Suppressor macrophage (primary cell): ENCODE measurements around the gene PDILT.
A peak's percentile ranks its signal among the peaks of the same experiment; 100 is the strongest.
"Not testable (repeated sequence)": the region's sequence is repeated elsewhere in the genome, so short reads cannot be mapped to it uniquely, and the experiment has no call there.

Experiments used
- DNase-seq, 4 experiments: peaks; one replicate each; pipeline ENCODE4 v3.0.0-alpha.2; 2020 to 2022
- total RNA-seq, 17 experiments: gene quantifications; one replicate each; lab custom pipeline; 2026; ENCODE audit warnings: mixed read lengths in 6 of 17, inconsistent platforms in 3 of 17; lab: John Stamatoyannopoulos, UW

PDILT gene
- total RNA-seq = 0 to 2.2 (median 0) reads per million in 17 experiments

- DNase-seq = no peak
Measured at GRCh38 chr16:20404637-20405036, at the start of gene PDILT. Gene PDILT, minus strand, starts transcription at chr16:20404737. Its CDS starts 5,437 bp downstream, at chr16:20399300.

GRCh38 chr16:20453633-20454032 lies 49.1 kb upstream of the PDILT start:
- not testable (repeated sequence) for DNase-seq

GRCh38 chr16:20451364-20451763 lies 46.8 kb upstream of the PDILT start, which contains the start of gene ACSM2A:
Gene ACSM2A, plus strand, starts transcription at chr16:20451521. Its CDS starts 8,594 bp downstream, at chr16:20460115.
- not testable (repeated sequence) for DNase-seq

DNA sequence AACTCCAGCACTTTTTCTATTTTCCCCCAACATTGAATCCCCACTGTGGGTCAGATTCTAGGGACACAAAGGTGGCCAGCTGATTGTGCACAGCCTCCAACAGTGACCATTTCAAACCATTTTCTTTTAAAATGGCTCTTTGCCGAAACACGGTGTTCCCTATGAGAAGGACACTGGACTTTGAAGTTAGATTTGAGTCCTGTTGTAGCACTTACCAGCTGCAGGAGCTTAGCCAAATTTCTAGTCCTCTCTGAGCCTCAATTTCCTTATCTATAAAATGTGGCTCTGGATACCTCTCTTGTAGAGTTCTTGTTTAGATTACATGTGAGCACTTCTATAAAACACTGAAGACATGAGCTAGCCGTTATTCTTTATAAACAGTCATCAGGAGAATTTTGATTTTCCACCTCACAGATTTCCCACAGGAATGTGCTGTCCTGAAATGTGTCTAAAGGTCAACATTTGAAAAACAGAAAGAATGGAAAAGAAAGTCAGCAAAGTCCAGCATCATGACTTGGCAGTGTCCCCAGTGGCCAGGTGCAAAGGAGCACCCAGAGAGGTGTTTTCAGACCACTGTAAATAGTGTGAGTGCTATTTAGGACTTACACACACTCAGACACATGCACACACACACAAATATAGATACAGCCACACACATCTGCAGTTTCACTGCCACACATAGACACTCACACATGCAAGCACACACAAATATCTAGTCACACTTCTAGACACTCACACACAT lies 42.3 kb upstream of the PDILT start:
- not testable (repeated sequence) for DNase-seq

DNA sequence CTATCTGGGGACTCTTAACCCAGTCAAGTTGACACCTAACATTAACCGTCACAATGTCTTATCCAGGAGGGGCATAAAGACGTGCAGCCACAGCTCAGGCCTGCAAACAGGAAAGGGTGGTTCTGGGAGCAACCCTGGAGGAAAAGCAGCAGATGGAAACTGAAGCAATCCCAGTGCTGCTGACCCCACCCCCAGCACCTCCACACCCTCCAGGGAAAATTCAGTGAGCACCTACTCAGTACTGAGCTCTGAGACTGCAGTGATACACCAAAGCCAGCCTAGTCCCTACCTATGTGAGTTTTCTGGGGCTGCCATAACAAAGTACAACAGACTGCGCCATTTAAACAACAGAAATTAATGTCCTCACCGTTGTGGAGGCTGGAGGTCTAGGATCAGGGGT lies 37.3 kb upstream of the PDILT start:
- not testable (repeated sequence) for DNase-seq

DNA sequence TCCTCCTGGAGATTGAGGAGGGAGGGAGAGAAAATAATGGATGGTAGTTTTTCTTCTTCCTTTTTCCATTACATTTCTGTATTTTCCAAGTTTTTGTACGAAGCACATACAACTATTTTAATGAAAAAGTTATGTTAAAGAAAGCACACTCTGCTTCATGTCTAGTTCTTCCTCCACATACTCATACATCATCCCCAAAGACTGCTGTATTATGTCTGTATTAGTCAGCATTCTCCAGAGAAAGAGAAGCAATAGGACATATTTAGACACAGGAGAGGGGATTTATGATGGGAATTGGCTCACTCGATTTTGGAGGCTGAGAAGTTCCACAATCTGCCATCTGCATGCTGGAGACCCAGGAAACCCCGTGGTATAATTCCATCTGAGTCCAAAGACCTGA lies 36.7 kb upstream of the PDILT start:
- no peak for DNase-seq

DNA sequence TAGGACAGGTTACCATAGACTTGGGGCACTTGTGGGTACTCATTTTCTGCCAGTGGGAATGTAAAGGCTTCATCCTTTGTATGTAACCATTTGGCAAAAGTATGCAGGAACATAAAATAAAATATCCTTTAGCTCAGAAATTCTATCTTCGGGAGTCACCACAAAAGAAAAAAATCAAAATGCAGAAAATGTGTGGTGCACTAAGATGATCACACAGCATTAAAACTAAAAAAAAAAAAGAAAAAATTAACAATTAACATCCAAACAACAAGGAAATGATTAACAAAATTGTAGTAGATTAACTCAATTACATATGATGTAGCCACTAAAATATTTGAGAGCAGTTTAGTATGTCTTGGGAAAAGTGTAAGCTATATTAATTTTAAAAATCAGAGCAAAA lies 36.2 kb upstream of the PDILT start:
- DNase-seq = not testable (repeated sequence)

DNA sequence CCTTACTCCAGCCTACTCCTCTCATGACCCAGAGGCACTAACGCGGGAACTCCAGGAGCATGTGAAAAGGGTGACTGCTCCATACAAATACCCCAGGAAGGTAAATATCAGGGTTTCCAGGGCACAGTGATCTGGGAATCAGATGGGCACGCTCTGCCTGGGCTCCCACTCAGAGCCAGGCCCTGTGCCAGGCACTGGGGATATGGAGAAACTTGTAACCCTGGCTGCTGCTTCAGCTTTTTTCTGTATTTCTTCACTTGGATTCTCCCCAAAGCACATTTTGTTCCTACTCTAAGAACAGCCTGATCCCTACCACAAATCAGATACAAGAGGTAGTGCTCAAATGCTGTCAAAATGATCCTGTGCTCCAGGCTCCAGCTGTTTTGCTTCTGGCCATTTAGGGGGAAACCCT lies 35.3 kb upstream of the PDILT start:
- DNase-seq = not testable (repeated sequence)

DNA sequence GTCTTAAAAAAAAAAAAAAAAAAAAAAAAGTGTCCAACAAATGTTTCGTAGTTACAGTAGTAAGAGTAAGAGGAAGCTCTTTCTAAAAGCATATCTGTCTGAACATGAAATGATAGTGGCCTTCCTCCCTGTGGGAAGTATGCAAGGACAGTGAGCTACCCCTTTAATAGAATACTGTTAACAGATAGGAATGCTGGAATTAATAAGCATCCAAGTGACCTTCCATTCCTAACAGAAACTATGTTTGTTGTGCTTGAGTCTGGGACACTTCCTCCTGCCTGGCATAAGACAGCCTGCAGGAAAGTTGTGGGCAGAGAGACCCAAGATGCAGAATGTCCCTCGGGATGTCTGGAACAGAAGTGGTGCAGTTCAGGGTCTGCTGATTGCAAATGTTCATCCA lies 34.4 kb upstream of the PDILT start:
- not testable (repeated sequence) for DNase-seq

- no peak for DNase-seq
Measured at GRCh38 chr16:20430948-20431347, 26.4 kb upstream of the PDILT start.

DNA sequence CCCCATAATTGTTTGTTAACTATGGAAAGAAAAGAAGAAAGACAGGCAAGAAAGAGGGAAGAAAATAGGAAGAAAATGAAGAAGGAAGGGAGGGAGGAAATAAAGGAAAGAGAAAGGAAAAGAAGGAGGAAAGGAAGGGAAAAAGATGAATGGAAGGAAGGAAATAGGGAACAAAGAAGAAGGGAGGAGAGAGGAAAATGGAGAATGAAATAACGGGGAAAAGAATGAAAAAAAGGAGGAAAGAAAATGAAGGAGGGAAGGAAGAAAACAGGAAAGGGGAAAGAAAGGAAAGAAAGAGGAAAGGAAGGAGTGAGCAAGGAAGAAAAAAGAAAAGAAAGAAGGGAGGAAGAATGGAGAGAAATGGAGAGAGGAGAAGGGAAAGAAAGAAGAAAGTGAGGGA lies 25.9 kb upstream of the PDILT start:
- not testable (repeated sequence) for DNase-seq

- not testable (repeated sequence) for DNase-seq
Measured at GRCh38 chr16:20429499-20429898, 25.0 kb upstream of the PDILT start.

DNA sequence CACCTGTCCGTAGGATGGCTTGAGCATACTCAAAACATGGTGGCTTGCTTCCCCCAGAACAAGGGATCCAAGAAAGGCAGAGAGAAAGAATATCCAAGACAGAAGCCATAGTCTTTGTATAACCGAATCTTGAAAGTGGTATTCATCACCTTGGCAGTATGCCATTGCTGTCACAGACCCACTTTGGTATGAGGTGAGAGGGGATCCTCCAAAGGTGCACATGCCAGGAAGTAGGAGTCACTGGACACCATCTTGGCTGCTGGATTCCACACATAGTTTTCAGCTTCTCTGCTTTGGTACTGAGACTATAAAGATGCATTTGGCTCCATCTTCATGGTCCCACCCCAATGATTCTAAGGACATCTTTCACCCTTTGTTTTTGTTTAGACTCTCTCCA lies 22.9 kb upstream of the PDILT start:
- not testable (repeated sequence) for DNase-seq

DNA sequence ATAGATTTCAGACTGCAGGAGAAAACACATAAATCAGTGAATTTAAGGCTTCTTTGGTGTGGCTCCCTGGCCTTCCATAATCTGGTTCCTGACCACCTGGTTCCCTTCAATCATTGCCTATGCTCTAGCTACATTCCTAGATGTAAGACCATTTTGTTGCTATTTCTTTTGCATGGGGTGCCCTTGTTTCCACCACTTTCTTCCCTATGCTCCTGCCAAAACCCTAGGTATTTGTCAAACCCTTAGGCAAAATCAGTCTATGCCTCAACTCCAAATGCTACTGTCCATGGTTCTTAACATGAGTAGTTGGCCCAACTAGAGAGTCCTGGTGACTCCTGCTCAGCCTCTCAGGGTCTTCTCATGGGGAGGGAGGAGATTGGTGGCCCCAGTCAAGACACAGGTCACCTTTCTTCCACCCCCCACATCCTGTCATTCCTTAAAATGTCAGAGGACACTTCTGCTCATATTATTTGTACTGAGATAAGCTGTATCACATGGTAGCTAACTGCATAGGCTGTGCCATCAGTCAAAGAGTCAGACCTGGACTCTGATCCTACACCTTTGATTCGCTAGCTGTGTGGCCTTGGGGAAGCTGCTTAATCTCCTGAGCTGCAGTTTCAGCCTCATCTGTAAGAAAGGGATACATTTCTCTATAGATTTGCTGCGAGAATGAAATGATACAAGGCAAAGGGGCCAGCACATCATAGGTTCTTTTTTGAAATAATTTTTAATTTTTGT lies 19.8 kb upstream of the PDILT start:
- no peak for DNase-seq

DNA sequence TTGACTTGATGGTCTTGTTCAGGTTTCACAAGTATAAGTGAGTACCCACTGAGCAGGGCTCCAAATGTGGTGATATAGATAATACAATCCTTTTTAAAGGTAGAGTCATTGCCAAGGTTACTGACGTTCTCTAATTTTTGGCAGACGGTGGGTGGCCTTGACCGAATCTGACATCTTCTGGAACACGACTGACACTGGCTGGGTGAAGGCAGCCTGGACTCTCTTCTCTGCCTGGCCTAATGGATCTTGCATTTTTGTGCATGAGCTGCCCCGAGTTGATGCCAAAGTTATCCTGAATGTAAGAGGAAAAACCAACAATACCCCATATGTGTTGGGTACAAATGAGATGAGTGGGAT lies 19.2 kb upstream of the PDILT start:
- not testable (repeated sequence) for DNase-seq

DNA sequence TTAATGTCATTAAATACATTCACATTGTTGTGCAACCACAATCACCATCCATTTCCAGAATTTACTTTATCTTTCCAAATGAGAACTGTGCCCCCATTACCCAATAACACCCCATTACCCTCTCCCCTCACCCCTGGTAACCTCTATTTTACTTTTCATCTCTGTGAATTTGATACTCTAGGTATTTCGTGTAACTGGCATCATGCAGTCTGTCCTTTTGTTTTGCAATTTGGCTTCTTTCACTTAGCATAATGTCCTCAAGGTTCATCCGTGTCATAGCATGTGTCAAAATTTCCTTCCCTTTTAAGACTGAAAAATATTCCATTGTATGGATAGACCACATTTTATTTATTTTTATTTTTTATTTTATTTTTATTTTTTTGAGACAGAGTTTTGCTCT lies 17.2 kb upstream of the PDILT start:
- not testable (repeated sequence) for DNase-seq

DNA sequence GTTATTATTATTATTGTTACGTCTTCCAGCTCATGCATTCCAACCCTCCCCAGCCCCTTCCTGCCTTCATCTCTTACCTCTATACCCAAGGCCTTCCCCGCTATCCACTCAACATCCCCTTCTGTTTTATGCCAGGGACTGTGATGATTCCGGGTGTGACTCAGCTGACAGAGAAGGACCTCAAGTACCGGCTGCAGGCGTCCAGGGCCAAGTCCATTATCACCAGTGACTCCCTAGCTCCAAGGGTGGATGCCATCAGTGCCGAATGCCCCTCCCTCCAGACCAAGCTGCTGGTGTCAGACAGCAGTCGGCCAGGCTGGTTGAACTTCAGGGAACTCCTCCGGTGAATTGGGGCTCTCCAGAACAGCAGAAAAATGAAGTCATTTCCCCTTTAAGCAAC lies 14.6 kb upstream of the PDILT start:
- DNase-seq = not testable (repeated sequence)

DNA sequence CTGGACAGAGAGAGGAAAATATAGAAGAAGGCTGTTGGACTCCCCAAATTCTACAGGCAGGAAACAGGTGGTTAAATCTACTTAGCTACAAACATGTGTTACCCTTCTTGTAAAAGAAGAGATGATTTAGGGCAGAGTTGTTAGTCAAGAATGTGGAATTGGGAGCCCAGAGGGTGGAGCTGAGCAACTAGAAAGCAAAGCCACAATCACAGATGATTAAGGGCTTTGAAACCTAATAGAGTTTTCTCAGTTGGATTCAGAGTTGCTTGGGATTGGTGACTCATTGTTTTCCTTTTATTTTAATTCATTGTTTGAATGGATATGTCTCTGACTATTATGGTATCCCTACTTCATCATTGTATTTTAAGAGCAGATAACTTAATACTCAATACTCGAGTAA lies 11.0 kb upstream of the PDILT start:
- DNase-seq = no peak

GRCh38 chr16:20411055-20411454 lies 6.5 kb upstream of the PDILT start:
- no peak for DNase-seq

GRCh38 chr16:20410121-20410723 lies 5.7 kb upstream of the PDILT start:
- peak; percentile 34 to 74 (median 66) for DNase-seq

- DNase-seq = peak; percentile 38 to 67 (median 59)
Measured at GRCh38 chr16:20409398-20410120, 5.0 kb upstream of the PDILT start, which contains the start of gene ACSM5. Gene ACSM5, plus strand, starts transcription at chr16:20409534. Its CDS starts 1,951 bp downstream, at chr16:20411485.

- no peak for DNase-seq
Measured at GRCh38 chr16:20402651-20403050, 1.9 kb downstream of the PDILT start.
